NCI-H2081 (cell line): Measurements from ENCODE around the gene DEFB118.
"Not testable (repeated sequence)": the region's sequence is repeated elsewhere in the genome, so short reads cannot be mapped to it uniquely, and the experiment has no call there.

Source experiments
- DNase-seq, 2 experiments: peaks; one replicate each; lab custom pipeline; 2025; lab: John Stamatoyannopoulos, UW

Gene DEFB118

GRCh38 chr20:31368301-31368700, at the start of gene DEFB118:
Gene DEFB118, plus strand, starts transcription at chr20:31368601. Its CDS starts 50 bp downstream, at chr20:31368651.
- DNase-seq: no peak

GRCh38 chr20:31322504-31322903, 45.9 kb upstream of the DEFB118 start:
- DNase-seq: no peak

- DNase-seq: no peak
Observed at GRCh38 chr20:31330893-31331292, 37.5 kb upstream of the DEFB118 start.

GRCh38 chr20:31341470-31341869, 26.9 kb upstream of the DEFB118 start:
- DNase-seq: no peak

GRCh38 chr20:31355981-31356380, 12.4 kb upstream of the DEFB118 start:
- no peak for DNase-seq

- DNase-seq: no peak
Observed at GRCh38 chr20:31363295-31363694, 5.1 kb upstream of the DEFB118 start.

GRCh38 chr20:31364272-31364671, 4.1 kb upstream of the DEFB118 start:
- not testable (repeated sequence) for DNase-seq

GRCh38 chr20:31374346-31374745, 5.9 kb downstream of the DEFB118 start:
- no peak for DNase-seq

- no peak for DNase-seq
Observed at GRCh38 chr20:31390490-31390889, 22.1 kb downstream of the DEFB118 start, which contains the start of gene DEFB119. Gene DEFB119, minus strand, starts transcription at chr20:31390590. Its CDS starts 107 bp downstream, at chr20:31390483.

- no peak for DNase-seq
Observed at GRCh38 chr20:31392836-31393235, 24.4 kb downstream of the DEFB118 start.

GRCh38 chr20:31394900-31395299, 26.5 kb downstream of the DEFB118 start:
- DNase-seq: no peak

GRCh38 chr20:31403886-31404285, 35.5 kb downstream of the DEFB118 start:
- DNase-seq: no peak

GRCh38 chr20:31406115-31406514, 37.7 kb downstream of the DEFB118 start, which contains the start of gene DEFB121:
Gene DEFB121, minus strand, starts transcription at chr20:31406215. Its CDS starts 63 bp downstream, at chr20:31406152.
- no peak for DNase-seq

- DNase-seq: no peak
Observed at GRCh38 chr20:31410011-31410410, 41.6 kb downstream of the DEFB118 start.

- DNase-seq: no peak
Observed at GRCh38 chr20:31414381-31414780, 46.0 kb downstream of the DEFB118 start.

GRCh38 chr20:31415653-31416052, 47.3 kb downstream of the DEFB118 start:
- DNase-seq: no peak

- no peak for DNase-seq
Observed at GRCh38 chr20:31418307-31418706, 49.9 kb downstream of the DEFB118 start.
